Activated CD4-positive, alpha-beta T cell treated with anti-CD3 and anti-CD28 coated beads, Interleukin-2, amount 50 U/mL, for 16 hours (primary cell): ENCODE measurements around the gene PLXNA3.
"Not testable (repeated sequence)": the region's sequence is repeated elsewhere in the genome, so short reads cannot be mapped to it uniquely, and the experiment has no call there.

Experiments
- DNase-seq: peaks from one replicate; pipeline ENCODE4 v3.0.0-alpha.2; 2020

PLXNA3 gene

GRCh38 chrX:154482786-154483185 is 24.7 kb downstream of the PLXNA3 start:
- no peak for DNase-seq

DNA sequence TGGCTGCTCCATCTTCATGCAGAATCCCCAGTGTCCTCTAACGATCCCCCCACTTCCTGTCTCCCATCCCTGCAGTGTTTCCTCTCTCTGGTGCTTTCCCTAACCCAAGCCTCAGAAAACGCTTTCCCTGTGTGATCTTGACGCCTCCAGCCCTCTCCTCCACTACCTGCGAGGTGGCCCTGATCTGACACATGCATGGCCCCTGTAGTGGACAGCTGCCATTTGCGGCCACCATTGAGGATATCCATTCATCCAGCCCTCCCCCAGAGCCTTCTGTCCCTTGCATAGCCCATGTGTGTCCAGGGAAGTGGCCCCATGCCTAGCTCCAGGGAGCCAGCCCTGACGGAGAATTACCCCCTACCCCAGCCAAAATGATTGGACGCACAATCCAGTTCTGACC is 25.2 kb downstream of the PLXNA3 start:
- no peak for DNase-seq

- DNase-seq = peak; percentile 14
Measured at GRCh38 chrX:154484255-154485149, 26.4 kb downstream of the PLXNA3 start.

DNA sequence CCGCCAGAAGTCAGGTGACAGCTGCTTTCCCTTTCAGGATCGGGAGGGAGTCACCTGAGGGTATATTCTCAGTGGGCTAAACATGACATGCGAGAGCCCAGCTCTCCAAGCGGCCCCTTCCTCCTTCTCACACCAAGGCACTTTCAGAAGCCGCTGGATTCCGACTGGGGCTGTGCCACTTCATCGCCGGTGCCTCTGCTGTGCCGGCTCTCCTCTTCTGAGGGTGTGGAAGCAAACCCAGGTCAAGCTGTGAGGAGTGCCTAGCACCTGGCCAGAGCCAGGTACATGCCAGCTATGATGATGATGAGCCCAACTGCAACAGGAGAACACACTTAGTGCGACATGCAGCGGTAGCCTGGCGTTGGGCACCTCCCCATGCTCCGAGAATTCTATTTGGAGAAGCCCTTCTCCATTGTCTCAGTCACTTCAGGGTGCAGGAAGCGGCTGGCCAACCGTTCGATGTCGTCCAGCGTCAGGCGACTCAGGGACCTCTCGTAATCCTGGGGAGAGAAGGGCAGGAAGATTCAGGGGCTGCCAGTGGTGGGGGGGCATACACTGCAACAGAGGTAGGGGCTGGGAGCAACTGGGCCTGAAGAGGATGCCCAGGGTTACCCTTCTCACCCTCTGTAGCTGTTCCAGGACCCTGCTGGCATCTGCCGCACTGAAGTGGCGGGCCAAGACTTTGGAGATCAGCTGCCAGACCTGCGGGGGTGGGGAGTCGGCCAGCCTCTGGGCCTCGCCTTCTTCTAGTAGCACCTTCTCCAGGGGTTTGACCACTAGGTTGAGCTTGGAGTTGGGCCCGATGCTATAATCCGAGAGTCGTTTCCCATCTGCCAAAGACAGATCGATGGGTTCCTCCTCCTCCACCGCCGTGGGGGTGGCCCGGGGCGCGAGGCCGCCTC is 27.3 kb downstream of the PLXNA3 start:
- DNase-seq = no peak

- peak; percentile 31 for DNase-seq
Measured at GRCh38 chrX:154486052-154486395, 27.9 kb downstream of the PLXNA3 start.

DNA sequence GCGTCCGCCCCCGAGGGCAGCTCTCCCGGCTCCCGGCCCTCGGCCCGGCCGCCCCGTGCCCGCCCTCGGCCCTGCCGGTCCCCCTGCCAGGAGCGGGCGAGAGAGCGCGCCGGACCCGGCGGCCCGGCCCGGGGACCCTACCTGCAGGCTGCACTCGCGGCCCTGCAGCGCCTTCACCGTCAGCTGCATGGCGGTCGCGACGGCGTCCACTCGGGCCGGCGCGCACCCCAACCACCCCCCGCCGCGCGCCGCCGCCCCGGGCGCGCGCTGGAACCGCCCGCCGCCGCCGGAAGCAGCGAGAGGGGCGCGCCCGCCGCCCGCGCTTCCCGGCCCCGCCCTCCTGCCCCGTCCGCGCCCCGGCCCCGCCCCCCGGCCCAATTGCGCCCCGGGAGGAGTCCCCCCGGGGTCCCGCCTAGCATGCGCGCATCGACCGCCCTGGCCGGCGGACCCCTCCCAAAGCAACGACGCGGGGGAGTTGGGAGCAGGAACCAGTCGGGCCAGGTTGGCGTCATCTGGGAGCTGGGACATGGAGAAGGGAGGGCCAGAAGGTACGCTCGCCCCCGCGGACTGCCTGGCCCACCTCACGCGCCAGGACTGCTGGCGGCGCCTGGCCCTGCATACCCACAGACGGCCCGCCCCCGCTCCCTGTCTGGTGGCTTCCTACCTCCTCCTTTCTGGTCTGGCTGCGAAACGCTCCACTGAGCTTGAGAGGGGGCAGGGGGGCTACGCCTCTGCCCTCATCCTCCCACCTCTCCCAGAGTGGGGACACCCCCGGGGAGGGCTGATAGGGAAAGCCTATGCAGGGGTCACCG is 28.5 kb downstream of the PLXNA3 start, which contains the start of gene UBL4A:
UBL4A (minus strand) TSS at position 220 of the 812 bp plus-strand sequence; CDS start at position 189, 31 bp downstream.
- peak; percentile 55 for DNase-seq

- DNase-seq = no peak
Measured at GRCh38 chrX:154487518-154488290, 29.6 kb downstream of the PLXNA3 start.

- no peak for DNase-seq
Measured at GRCh38 chrX:154488336-154489075, 30.4 kb downstream of the PLXNA3 start.

DNA sequence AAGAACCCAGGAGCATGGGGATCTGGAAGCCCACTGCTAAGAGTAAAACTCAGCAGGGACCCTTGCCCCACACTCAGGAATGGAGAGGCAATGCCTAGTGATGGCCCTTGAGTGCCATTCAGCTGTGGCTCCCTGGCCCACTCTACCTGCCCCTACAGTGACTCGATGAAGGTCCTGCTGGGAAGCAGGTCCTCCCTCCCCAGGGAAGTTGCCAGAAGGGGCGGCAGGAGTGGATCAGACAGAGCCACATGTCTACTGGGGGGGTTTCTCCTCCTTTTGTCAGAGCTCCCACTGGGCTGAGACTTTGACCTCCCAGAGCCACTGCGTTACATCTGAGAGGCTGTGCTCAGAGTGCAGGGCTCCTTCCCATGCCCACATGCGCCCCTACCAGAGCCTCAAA is 31.1 kb downstream of the PLXNA3 start:
- DNase-seq = no peak

GRCh38 chrX:154490021-154490413 is 31.9 kb downstream of the PLXNA3 start:
- peak; percentile 39 for DNase-seq

DNA sequence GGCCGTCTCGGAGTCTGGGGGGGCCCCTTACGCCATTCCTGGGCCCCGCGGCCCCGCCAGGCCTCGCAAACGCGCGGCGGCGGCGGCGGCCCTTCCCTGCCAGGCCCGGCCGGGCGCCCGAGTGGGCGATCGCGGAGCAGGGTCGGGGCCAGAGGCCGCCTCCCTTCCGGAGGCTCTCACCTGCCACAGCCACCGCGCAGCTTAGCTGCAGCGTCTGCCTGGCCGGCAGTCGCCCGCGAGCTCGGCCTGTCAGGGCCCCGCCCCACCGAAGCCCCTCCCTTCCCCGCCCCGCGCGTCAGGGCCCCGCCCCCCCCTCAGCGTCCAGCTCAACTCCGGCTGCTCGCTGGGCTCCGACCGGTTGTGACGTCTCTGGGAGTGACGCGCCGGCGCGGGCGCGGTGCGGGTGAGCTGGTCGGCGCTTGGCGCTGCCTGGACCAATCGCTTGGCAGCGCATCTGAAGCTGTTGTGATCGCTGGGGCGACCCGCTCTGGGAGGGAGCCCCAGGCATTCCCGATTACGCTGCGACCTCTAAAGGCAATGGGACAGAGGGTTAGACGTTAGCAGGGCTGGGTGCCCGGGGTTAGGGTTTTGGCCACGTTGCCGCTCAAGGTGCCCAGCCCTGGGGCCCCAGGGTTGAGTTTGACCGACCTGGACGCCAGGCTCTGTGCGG is 32.5 kb downstream of the PLXNA3 start, which contains the start of gene SLC10A3:
SLC10A3 (minus strand) TSS at position 216 of the 670 bp plus-strand sequence. CDS start 1,689 bp downstream, outside the sequence.
- peak; percentile 94 for DNase-seq

GRCh38 chrX:154494715-154495114 is 36.6 kb downstream of the PLXNA3 start:
- DNase-seq = no peak

DNA sequence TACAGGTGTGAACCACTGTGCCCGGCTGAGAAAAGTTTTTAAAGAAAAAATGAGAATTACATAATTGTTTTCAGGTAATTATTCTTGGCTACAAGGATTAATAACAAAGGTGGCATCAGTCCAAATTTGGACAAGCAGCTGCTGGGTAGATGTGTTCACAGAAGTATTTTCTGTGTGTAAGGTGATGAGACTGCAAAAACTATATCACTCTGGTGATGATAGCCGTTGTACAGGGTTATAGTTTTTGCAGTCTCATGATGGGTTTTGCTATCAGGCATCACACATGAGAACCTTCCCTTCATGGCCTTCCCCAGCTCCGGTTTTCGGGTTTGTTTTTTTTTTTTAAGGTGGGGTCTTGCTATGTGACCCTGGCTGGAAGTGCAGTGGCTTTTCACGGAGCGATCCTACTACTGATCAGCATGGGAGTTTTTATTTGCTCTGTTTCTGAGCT is 37.4 kb downstream of the PLXNA3 start:
- DNase-seq = no peak

DNA sequence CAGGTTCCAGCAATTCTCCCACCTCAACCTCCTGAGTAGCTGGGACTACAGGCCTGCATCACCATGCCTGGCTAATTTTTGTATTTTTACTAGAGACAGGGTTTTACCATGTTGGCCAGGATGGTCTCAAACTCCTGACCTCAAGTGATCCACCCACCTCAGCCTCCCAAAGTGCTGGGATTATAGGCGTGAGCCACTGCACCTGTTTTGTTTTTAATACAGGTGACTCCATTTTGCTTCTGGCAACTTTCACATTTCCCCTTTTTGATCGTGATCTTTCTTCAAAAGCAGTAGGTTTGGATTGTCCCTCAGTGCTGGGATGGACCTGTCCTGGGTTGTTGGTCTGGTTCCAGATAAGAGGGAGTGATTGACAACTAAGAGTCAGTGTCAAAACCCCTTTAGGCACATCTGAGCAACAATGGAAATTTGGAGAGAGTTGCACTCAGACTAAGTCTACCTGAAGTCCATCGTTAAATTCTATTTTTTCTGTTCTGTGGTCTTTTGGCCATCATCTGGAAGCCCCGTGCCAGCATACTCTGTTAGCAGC is 38.6 kb downstream of the PLXNA3 start:
- DNase-seq = not testable (repeated sequence)

- DNase-seq = not testable (repeated sequence)
Measured at GRCh38 chrX:154501423-154501822, 43.3 kb downstream of the PLXNA3 start.

GRCh38 chrX:154502098-154502497 is 44.0 kb downstream of the PLXNA3 start:
- no peak for DNase-seq

DNA sequence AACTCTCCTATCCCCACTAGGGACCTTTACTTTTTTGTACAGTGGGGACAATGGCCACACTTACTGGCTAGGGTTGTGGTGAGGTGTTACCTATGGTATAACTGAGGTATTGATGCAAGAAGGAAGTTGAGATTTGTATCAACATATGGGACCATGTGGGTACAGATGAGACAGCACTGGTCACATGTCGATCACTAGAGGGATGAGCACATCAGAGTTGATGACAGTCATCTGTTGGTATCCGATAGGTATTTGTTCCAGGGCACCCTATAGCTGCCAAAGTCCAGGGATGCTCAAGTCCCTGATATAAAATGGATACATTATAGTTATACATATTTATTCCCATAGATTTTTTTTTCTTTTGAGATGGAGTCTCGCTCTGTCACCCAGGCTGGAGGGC is 44.9 kb downstream of the PLXNA3 start:
- no peak for DNase-seq

DNA sequence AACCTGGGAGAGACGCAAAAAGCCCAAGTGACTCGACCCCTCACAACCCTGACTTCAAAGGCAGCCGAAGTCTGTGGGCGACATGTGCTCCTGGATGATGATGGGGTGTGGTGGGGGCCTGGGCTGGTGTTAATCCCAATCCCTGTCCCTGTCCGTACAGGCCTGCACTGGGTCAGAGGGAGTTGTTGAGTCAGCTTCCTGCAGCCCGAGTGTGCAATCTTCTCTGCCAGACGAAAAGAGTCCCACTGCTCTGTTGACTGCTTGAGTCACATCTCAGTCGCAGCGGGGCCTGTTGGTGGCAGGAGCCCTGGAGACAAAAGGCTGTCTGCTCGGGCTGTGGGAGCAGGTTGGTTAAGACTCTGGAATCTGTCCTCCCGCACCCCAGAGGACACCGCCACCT is 47.7 kb downstream of the PLXNA3 start:
- no peak for DNase-seq

GRCh38 chrX:154506483-154507332 is 48.6 kb downstream of the PLXNA3 start:
- DNase-seq = no peak
